Fibroblast of the aortic adventitia (primary cell): ENCODE results near the gene GALR1. TPM values are rescaled to one million over a fixed set of nuclear protein-coding genes. Genes with fewer than 3 reads are reported as not detected.

Source experiments
- DNase-seq: peaks from one replicate; pipeline ENCODE4 v3.0.0-alpha.2; 2010; ENCODE audit warnings: low read depth
- H3K4me3 ChIP-seq: 2 replicates; pipeline ENCODE4 v1.5.1; 2011; ENCODE audit warnings: low read depth, mild to moderate bottlenecking, control low read depth, low read length, moderate library complexity
- CTCF ChIP-seq: IDR thresholded peaks from 2 replicates; pipeline ENCODE4 v1.5.1; 2011; ENCODE audit warnings: mild to moderate bottlenecking, low read length, control low read depth, inconsistent platforms; ENCODE audit not compliant: insufficient read depth
- total RNA-seq: library from RNA; depleted of rRNA; stranded (reverse); fragments of >200 nt; gene quantifications from 2 replicates; pipeline ENCODE4 v1.2.3, GENCODE V29; 2012; ENCODE audit warnings: low replicate concordance

Gene GALR1
- total RNA-seq, 1 donor = not detected

GRCh38 chr18:77250501-77250925 is 865 bp downstream of the GALR1 start:
- DNase-seq = no peak
- no peak overlapping the region for H3K4me3 ChIP-seq
- no peak for TF ChIP-seq CTCF

GRCh38 chr18:77250926-77251729 is 1.5 kb downstream of the GALR1 start:
- peak; percentile 3 for DNase-seq
- H3K4me3 ChIP-seq = no peak overlapping the region
- TF ChIP-seq CTCF = no peak

GRCh38 chr18:77251730-77252050 is 2.0 kb downstream of the GALR1 start:
- H3K4me3 ChIP-seq = no peak overlapping the region
- TF ChIP-seq CTCF = no peak
- DNase-seq = no peak

GRCh38 chr18:77254711-77255405 is 5.2 kb downstream of the GALR1 start:
- DNase-seq = no peak
- H3K4me3 ChIP-seq = no peak overlapping the region
- no peak for TF ChIP-seq CTCF

GRCh38 chr18:77255426-77256105 is 5.9 kb downstream of the GALR1 start:
- no peak for TF ChIP-seq CTCF
- no peak overlapping the region for H3K4me3 ChIP-seq
- DNase-seq = no peak

GRCh38 chr18:77262643-77263465 is 13.2 kb downstream of the GALR1 start:
- H3K4me3 ChIP-seq = no peak overlapping the region
- DNase-seq = no peak
- TF ChIP-seq CTCF = no peak
